IPS-15b (cell line): ENCODE measurements around the gene PRKCB.

Experiments
- H3K27me3 ChIP-seq: one replicate; pipeline ENCODE4 v1.6.1; 2013; ENCODE audit warnings: low read length; ENCODE audit not compliant: control insufficient read depth, insufficient read depth
- H3K36me3 ChIP-seq: one replicate; pipeline ENCODE4 v1.6.1; 2013; ENCODE audit warnings: low read length; ENCODE audit not compliant: control insufficient read depth, insufficient read depth
- H3K4me1 ChIP-seq: one replicate; pipeline ENCODE4 v1.6.1; 2013; ENCODE audit warnings: mild to moderate bottlenecking, low read length; ENCODE audit not compliant: control insufficient read depth, insufficient read depth
- H3K4me3 ChIP-seq: one replicate; pipeline ENCODE4 v1.5.1; 2013; ENCODE audit warnings: low read depth, low read length
- H3K9ac ChIP-seq: one replicate; pipeline ENCODE4 v1.6.1; 2013; ENCODE audit warnings: low read depth, mild to moderate bottlenecking, low read length
- H3K9me3 ChIP-seq: one replicate; pipeline ENCODE4 v1.6.1; 2013; ENCODE audit warnings: mild to moderate bottlenecking, low read length; ENCODE audit not compliant: control insufficient read depth, insufficient read depth

PRKCB gene

DNA sequence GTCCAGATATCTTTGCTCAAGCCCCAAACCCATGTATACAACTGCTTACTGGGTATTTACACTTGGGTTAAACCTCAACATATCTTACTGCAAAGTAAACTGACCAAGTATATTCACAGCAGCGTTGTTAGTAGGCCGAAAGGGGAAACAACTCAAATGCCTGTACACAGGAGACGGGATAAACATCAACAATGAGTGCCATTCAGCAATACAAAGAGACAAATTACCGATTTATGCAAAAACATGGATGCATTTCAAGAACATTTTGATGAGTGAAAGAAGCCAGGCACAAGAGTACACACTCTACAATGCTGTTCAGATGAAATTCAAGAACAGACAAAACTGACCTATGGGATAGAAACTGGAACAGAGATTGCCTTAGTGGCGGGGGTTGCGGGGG lies 284.0 kb downstream of the PRKCB start:
- Histone ChIP-seq H3K4me1 (peaks cover 12% of the 10 kb centered on the region), H3K9ac (no peak overlapping the region), H3K27me3 (no peaks in the 10 kb centered on the region), H3K4me3 (no peak overlapping the region), H3K36me3 (no peaks in the 10 kb centered on the region), H3K9me3 (no peaks in the 10 kb centered on the region)

GRCh38 chr16:24123275-24123674 lies 287.5 kb downstream of the PRKCB start:
- Histone ChIP-seq H3K4me1 (peaks cover 6% of the 10 kb centered on the region), H3K27me3 (no peaks in the 10 kb centered on the region), H3K36me3 (no peaks in the 10 kb centered on the region), H3K9ac (no peak overlapping the region), H3K9me3 (no peaks in the 10 kb centered on the region), H3K4me3 (no peak overlapping the region)

- H3K9me3 ChIP-seq: no peaks in the 10 kb centered on the region
- H3K9ac ChIP-seq: no peak overlapping the region
- no peaks in the 10 kb centered on the region for H3K27me3 ChIP-seq
- no peaks in the 10 kb centered on the region for H3K36me3 ChIP-seq
- H3K4me1 ChIP-seq: peaks cover 6% of the 10 kb centered on the region
- no peak overlapping the region for H3K4me3 ChIP-seq
Measured at GRCh38 chr16:24124291-24124690, 288.5 kb downstream of the PRKCB start.

GRCh38 chr16:24125214-24125613 lies 289.4 kb downstream of the PRKCB start:
- Histone ChIP-seq H3K9me3 (no peaks in the 10 kb centered on the region), H3K9ac (no peak overlapping the region), H3K4me1 (peaks cover 6% of the 10 kb centered on the region), H3K4me3 (no peak overlapping the region), H3K36me3 (no peaks in the 10 kb centered on the region), H3K27me3 (no peaks in the 10 kb centered on the region)

GRCh38 chr16:24129412-24129918 lies 293.7 kb downstream of the PRKCB start:
- Histone ChIP-seq H3K4me1 (peaks cover 14% of the 10 kb centered on the region), H3K36me3 (no peaks in the 10 kb centered on the region)

GRCh38 chr16:24130494-24131085 lies 294.8 kb downstream of the PRKCB start:
- H3K27me3 ChIP-seq: no peaks in the 10 kb centered on the region
- no peaks in the 10 kb centered on the region for H3K9me3 ChIP-seq
- peaks cover 10% of the 10 kb centered on the region for H3K4me1 ChIP-seq
- no peak overlapping the region for H3K4me3 ChIP-seq
- H3K36me3 ChIP-seq: no peaks in the 10 kb centered on the region
- H3K9ac ChIP-seq: no peak overlapping the region

More at GRCh38 chr16:24129412-24129918, 293.7 kb downstream of the PRKCB start:
- Histone ChIP-seq H3K4me3 (no peak overlapping the region), H3K27me3 (no peaks in the 10 kb centered on the region), H3K9ac (no peak overlapping the region), H3K9me3 (no peaks in the 10 kb centered on the region)

DNA sequence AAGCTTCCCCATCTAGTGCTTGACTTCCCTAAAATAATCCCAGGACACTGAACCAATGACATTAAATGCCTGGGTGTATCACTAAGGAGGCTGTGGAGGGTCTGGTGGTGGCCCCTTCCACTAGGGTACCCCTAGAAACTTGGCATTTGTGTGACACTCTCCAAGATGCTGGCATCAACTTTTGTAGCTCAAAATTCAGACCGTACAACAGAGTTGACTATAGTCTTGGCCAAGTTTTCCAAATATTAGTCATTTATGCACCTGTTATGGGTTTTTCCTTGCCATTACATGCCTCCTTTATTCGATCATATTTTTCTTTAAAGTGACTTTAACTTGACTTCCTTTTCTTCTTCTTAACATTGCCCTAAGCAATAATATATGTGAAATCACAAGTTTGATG lies 295.5 kb downstream of the PRKCB start:
- Histone ChIP-seq H3K4me1 (peaks cover 15% of the 10 kb centered on the region), H3K27me3 (no peaks in the 10 kb centered on the region), H3K9me3 (no peaks in the 10 kb centered on the region), H3K36me3 (no peaks in the 10 kb centered on the region), H3K9ac (no peak overlapping the region), H3K4me3 (no peak overlapping the region)

DNA sequence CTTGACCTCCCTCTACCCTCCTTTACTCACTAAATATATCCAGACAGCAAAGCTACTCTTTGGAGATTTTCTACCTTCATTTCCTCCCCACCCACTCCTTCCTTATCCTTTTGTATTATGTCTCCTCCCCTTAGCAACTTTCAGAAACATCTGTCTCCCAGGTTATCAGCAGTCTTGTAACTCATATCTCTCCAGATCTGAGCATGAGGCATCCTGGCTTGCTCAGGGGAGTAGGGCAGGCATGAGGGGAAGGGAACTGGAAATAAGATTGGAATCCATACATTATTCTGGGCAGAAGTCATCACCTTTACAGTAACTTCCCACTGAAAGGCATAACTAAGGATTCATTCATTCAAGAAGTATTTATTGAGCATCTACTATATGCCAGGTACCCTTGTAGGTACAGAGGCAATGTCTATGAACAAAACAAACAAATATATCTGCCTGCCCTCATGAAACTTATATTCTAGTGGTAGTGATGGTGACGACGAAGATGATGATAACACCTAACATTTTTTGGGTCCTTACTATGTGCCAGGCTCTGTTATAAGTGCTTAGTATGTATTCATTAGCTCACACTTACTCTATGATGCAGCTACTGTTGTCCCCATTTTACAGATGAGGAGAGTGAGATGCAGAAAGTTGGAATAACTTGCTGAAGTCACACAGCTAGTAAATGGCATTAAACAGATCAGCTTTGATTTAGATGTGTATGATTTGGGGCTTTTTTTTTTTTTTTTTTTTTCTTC lies 296.4 kb downstream of the PRKCB start:
- no peak overlapping the region for H3K9ac ChIP-seq

GRCh38 chr16:24132797-24133155 lies 297.0 kb downstream of the PRKCB start:
- peaks cover 17% of the 10 kb centered on the region for H3K4me1 ChIP-seq
- no peaks in the 10 kb centered on the region for H3K27me3 ChIP-seq
- no peak overlapping the region for H3K4me3 ChIP-seq
- no peaks in the 10 kb centered on the region for H3K9me3 ChIP-seq
- no peak overlapping the region for H3K9ac ChIP-seq
- H3K36me3 ChIP-seq: no peaks in the 10 kb centered on the region

More for the DNA sequence above, 296.4 kb downstream of the PRKCB start:
- peaks cover 15% of the 10 kb centered on the region for H3K4me1 ChIP-seq
- no peaks in the 10 kb centered on the region for H3K9me3 ChIP-seq
- no peak overlapping the region for H3K4me3 ChIP-seq
- no peaks in the 10 kb centered on the region for H3K27me3 ChIP-seq
- no peaks in the 10 kb centered on the region for H3K36me3 ChIP-seq

GRCh38 chr16:24135624-24136565 lies 300.1 kb downstream of the PRKCB start:
- Histone ChIP-seq H3K4me1 (peaks cover 35% of the 10 kb centered on the region), H3K27me3 (no peaks in the 10 kb centered on the region), H3K9ac (no peak overlapping the region), H3K4me3 (no peak overlapping the region), H3K9me3 (no peaks in the 10 kb centered on the region), H3K36me3 (no peaks in the 10 kb centered on the region)

DNA sequence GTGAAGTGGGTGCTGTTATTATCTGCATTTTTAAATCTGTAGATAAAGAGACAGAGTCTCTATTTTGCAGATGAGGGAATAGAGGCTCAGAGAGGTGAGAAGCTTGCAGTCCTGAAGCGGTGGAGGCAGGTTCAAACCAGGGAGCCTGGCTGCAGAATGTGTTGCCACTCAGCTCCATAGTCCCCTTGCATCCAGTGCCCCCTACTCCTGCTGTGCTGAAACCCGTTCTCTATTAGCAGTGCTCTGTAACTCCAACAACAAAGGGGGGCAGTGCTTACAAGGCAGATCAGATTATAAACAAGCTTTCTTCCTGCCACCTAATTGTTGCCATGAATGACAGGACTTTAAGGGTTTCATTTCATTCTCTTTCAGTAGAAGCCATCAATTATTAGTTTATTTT lies 302.2 kb downstream of the PRKCB start:
- H3K36me3 ChIP-seq: no peaks in the 10 kb centered on the region
- H3K9ac ChIP-seq: no peak overlapping the region
- H3K27me3 ChIP-seq: no peaks in the 10 kb centered on the region
- peaks cover 32% of the 10 kb centered on the region for H3K4me1 ChIP-seq
- no peaks in the 10 kb centered on the region for H3K9me3 ChIP-seq
- no peak overlapping the region for H3K4me3 ChIP-seq
